ENCODE measurements around the gene SNX19.
"Not testable (repeated sequence)": the region's sequence is repeated elsewhere in the genome, so short reads cannot be mapped to it uniquely, and the experiment has no call there.

SNX19 gene, protein sequence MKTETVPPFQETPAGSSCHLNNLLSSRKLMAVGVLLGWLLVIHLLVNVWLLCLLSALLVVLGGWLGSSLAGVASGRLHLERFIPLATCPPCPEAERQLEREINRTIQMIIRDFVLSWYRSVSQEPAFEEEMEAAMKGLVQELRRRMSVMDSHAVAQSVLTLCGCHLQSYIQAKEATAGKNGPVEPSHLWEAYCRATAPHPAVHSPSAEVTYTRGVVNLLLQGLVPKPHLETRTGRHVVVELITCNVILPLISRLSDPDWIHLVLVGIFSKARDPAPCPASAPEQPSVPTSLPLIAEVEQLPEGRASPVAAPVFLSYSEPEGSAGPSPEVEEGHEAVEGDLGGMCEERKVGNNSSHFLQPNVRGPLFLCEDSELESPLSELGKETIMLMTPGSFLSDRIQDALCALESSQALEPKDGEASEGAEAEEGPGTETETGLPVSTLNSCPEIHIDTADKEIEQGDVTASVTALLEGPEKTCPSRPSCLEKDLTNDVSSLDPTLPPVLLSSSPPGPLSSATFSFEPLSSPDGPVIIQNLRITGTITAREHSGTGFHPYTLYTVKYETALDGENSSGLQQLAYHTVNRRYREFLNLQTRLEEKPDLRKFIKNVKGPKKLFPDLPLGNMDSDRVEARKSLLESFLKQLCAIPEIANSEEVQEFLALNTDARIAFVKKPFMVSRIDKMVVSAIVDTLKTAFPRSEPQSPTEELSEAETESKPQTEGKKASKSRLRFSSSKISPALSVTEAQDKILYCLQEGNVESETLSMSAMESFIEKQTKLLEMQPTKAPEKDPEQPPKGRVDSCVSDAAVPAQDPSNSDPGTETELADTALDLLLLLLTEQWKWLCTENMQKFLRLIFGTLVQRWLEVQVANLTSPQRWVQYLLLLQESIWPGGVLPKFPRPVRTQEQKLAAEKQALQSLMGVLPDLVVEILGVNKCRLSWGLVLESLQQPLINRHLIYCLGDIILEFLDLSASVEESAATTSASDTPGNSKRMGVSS

DNA sequence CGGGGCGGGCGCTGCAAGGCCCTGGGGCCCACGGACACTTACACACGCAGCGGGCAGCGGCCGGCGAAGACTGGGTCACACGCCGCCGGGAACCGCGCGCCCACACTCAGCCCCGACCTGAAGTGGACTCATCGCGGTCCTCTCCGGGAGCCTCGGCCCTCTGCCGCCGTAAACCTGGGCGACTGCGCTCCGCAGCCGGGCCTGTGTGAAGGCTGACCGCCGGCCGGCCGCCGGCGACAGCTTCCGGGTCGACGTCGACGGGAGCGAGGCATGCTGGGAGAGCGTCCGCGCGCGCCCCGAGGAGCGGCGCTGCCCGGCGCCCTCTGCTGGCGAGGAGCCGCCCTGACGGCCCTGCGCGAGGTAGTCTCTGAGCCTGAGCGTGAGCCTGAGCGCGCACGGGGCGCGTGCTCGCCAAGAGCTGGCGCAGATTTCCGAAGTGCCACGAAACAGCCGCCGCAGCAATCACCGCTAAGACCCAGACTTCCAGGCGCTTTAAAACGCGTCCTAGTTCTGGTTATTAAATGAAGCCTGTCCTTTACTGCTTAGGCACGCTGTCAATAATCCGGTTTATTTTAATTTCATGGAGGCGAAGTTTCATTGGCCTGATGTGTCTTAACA is at the start of gene SNX19:
TSS of gene SNX19 (minus strand) at position 242 of the 618 bp plus-strand sequence. CDS start 540 bp downstream, outside the sequence.
- in situ Hi-C loops (cut with MboI; ENCODE audit: low sequenced_read_pairs), result no loop called here

DNA sequence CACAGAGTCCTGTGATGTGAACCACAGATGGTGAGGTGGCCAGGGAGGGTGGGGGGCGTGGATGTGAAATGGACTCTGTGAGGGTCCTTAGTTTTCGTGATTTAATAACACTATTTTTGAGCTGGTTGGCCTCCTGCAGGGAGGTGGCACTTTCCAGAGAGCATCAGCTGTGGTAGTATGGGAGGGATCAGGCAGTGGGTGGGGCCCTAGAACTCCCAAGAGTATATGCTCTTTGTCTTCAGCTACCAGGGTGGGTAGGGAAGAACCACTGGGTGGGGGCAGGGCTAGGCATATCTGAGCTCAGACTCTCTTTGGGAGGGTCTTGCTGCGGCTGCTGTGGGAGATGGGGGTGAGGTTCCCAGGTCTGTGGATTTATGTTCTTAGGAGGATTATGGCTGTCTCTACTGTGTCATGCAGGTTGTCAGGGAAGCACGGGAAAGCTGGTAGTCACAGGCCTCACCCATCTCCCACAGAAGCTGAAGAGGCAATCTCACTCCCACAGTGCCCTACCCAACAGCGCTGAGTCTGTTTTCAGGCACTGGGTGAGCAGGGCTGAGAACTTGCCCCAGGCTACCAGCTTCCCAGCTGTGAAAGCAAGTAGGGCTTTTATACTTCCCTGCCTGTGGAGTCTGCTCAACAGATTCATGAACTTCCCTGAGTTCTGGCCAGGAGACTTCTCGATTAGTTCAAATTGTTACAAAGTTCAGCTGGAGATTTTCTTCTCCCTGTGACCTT is 47.9 kb upstream of the SNX19 start:
- in situ Hi-C loops (cut with MboI; ENCODE audit: low sequenced_read_pairs), result no loop called here

DNA sequence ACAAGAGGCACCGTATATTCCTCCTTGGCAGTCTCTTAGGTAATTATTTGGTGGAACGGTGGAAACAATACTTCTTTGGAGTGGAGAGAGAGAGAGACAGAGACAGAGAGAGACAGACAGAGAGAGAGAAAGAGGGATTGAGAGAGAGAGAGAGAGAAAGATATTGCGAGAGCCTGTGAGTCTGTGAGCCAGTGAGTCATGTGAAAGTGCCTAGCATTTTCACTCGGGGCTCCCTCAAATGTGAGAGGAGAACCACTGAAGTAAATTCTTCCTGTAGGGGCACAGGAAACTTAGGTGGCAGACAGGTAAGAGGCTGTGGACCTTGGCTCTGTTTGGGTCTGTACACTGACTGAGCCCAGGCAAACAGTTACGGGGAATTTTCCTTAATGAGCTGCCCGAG is 31.6 kb upstream of the SNX19 start:
- in situ Hi-C loops (cut with MboI; ENCODE audit: low sequenced_read_pairs), result no loop called here

DNA sequence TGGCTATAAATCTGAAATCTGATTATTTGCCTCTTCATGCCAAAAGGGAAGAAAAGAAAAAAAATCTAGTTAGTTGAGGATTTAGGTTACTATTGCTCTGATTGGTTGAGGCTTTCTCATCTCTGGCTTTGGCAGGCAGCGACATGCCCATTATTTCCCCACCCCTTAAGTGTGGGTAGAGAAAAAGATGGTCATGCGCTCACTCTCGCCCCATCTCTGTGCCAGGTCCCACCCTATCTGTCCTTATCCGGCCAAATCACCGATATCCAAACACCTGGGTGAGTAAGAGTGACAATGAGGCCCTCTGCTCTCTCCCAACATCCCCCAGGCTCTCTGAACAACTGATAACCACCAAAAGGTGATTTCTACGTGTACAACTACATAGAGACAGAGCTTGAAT is 31.2 kb upstream of the SNX19 start:
- in situ Hi-C loops (cut with MboI; ENCODE audit: low sequenced_read_pairs), result no loop called here

DNA sequence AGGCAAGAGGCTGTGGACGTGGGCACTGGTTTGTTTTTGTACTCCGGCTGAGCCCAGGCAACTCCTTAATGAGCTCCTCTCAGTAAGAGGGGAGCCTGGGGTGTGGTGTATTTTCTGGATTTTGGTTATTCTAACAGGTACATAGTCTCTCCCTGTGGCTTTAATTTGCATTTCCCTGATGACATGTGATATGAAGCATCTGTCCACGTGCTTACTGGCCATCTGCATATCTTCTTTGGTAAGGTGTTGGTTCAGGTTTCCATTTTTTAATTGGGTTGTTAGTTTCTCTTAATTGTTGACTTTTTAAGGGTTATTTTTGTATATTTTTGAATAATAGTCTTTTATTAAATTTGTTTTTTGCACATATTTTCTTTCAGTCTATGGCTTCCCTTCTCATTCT is 30.8 kb upstream of the SNX19 start:
- in situ Hi-C loops (cut with MboI; ENCODE audit: low sequenced_read_pairs), result no loop called here

- in situ Hi-C loops (cut with MboI; ENCODE audit: low sequenced_read_pairs), result no loop called here
These were observed 29.6 kb upstream of the SNX19 start for GRCh38 chr11:130945896-130946295.

DNA sequence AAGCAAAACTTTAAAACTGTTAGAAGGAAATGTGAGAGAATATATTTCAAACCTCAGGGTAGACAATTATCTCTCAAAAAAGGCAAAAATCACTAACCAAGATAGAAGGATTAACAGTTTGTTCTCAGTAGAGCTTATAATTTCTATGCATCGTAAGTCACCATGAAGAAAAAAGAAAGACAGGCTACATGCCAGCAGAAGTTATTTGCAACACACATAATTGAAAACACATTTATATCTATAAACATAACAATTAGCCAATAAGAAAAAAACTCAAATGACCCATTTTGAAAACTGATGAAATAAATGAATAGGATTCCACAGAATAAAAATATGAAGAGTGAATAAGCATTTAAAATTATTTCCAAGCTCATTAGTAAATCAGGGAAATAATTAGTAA is 24.4 kb upstream of the SNX19 start:
- in situ Hi-C loops (cut with MboI; ENCODE audit: low sequenced_read_pairs), result no loop called here

- in situ Hi-C loops (cut with MboI; ENCODE audit: low sequenced_read_pairs), result no loop called here
These were observed 20.8 kb upstream of the SNX19 start for GRCh38 chr11:130937051-130937450.

DNA sequence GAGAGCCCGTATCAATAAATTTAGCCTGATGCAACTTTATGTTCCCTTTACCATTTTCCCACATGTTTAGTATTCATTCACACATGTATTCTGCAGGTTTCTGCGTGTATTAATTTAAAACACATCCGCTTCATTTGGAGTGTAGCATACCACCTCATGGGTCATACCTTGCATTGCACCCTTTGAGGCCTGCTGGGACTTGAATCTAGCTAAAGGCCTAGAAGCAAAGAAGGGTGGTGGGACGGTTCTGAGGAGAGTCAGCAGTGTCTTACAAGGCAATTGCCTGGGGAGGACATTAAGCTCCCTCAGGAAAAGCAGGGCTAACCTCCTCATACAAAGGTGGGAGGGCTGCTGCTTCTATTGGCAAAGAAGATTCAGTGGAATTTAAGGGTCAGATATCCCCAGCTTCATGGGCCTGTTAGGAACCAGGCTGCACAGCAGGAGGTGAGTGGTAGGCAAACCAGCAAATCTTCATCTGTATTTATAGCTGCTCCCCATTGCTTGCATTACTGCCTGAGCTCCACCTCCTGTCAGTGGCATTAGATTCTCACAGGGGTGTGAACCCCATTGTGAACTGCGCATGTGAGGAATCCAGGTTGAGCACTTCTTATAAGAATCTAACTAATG is 15.9 kb upstream of the SNX19 start:
- in situ Hi-C loops (cut with MboI; ENCODE audit: low sequenced_read_pairs), result no loop called here

DNA sequence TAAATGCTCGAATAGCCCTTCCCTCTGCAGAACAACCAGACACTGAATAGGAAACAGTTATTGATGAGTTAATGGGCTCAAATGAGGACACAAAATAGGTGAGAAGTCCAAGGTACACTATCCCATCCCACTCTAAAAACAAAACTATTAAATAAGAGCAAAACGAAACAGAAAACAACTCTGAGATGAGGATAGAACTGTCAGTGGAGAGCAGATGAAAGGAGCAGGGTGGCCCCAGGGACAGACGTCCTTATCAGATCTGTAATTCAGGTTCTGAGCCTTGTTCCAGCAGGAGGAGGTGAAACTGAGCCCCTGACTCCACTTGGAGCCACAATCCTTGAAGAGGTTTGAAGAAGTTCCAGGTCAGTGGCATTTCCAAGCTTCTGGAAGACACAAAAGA is 8.5 kb upstream of the SNX19 start:
- in situ Hi-C loops (cut with MboI; ENCODE audit: low sequenced_read_pairs), result no loop called here

- in situ Hi-C loops (cut with MboI; ENCODE audit: low sequenced_read_pairs), result not testable (repeated sequence)
These were observed 4.3 kb upstream of the SNX19 start for GRCh38 chr11:130920612-130921011.

GRCh38 chr11:130918081-130918480 is 1.8 kb upstream of the SNX19 start:
- in situ Hi-C loops (cut with MboI; ENCODE audit: low sequenced_read_pairs), result no loop called here

- in situ Hi-C loops (cut with MboI; ENCODE audit: low sequenced_read_pairs), result no loop called here
These were observed 631 bp upstream of the SNX19 start for GRCh38 chr11:130916910-130917309.

GRCh38 chr11:130915603-130916237 is 559 bp downstream of the SNX19 start:
- in situ Hi-C loops (cut with MboI; ENCODE audit: low sequenced_read_pairs), result no loop called here

- in situ Hi-C loops (cut with MboI; ENCODE audit: low sequenced_read_pairs), result no loop called here
These were observed 3.0 kb downstream of the SNX19 start for GRCh38 chr11:130913268-130913667.

DNA sequence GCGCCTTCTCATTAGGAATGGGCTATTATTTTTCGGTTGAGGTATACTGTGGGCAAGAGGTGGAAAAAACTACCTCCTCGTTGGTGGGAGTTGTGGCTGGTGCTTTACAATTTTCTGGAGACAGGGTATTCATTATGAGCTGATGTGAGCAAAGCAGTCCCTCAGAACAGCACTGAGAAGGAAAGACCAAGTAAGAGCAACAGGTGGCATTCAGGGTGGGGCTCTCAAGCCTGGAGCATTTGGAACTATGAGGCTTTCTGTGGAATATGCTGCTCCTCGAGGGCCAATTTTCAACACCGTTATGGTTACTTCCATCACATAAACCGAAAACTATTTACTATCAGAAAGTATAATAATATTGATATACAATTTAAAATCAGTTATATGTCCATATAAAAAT is 3.7 kb downstream of the SNX19 start:
- in situ Hi-C loops (cut with MboI; ENCODE audit: low sequenced_read_pairs), result no loop called here

- in situ Hi-C loops (cut with MboI; ENCODE audit: low sequenced_read_pairs), result no loop called here
These were observed 5.0 kb downstream of the SNX19 start for GRCh38 chr11:130911306-130911705.

GRCh38 chr11:130909650-130910049 is 6.6 kb downstream of the SNX19 start:
- in situ Hi-C loops (cut with MboI; ENCODE audit: low sequenced_read_pairs), result no loop called here

- in situ Hi-C loops (cut with MboI; ENCODE audit: low sequenced_read_pairs), result no loop called here
These were observed 7.3 kb downstream of the SNX19 start for GRCh38 chr11:130908770-130909625.

Measured in HL-60/S4 treated with phorbol 12-myristate 13-acetate at 8.2 ng/mL for 4 days and 3 days (cell line).